HG02571 (cell line): ENCODE results near the gene KCNJ2.

Source experiments
- ATAC-seq: cut with Tn5 transposase; IDR thresholded peaks from one replicate; pipeline ENCODE4 v1.9.1; 2021; ENCODE audit warnings: mild to moderate bottlenecking, moderate library complexity; ENCODE audit not compliant: unreplicated experiment

KCNJ2 gene

DNA sequence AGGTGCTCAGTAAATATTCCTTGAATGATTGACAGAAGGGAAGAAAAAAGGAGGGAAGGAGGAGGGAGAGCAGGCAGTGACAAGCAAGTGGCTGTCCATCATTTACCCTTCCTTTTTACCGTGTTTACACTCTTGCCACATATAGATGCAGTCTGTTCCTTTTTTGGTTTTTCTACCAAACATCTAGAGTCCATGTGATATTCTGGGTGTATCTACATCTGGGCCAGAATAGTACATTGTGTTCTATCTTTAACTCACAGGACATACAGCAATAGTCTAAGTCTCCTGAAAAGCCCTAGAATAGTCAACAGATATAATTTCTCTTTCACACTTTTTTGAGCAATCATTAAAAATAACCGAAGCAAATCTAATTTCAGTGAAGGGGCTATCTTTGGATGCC, 33.5 kb downstream of the KCNJ2 start:
- ATAC-seq: no peak

GRCh38 chr17:70204431-70204830, 35.1 kb downstream of the KCNJ2 start:
- ATAC-seq: no peak

GRCh38 chr17:70205401-70205800, 36.1 kb downstream of the KCNJ2 start:
- ATAC-seq: no peak

DNA sequence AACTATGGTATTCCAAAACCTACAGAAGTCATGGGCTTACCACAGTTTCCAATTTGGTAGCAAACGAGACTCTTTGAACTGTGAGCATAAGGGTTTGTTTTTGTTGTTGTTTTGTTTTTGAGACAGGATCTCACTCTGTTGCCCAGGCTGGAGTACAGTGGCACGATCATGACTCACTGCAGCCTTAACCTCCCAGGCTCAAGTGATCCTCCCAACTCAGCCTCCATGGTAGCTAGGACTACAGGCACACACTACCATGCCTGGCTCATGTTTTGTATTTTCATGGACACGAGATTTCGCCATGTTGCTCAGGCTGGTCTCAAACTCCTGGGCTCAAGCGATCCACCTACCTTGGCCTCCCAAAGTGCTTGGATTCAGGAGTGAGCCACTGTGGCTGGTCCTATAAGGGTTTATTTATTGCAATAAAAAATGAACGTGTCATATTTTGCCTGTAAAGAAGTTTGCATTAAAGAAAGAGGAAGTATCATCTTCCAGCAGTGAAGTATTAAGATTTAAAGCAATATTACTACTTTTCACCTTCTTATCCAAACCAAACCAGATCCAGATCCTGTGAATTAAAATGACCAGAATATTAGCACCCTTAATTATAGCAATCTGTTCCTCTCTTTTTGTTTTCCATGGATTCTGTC, 37.2 kb downstream of the KCNJ2 start:
- ATAC-seq: no peak

DNA sequence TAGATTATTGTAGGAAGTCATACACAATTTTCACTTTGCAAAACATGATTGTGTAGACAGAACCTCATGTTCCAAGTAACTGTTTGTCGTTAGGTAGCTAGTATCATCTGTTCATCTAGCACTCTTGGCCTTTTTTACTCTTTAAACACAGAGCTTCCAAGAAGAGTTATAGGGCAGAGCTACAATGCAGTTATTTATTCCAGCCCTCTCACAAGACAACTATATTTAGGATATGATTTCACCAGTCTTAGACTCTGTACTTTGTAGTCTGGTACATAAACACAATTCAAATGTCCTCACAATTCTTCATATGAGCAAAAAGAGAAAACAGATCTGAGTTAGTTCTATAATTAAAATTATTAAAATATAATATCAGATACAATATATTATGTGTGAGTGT, 37.9 kb downstream of the KCNJ2 start:
- ATAC-seq: no peak

- ATAC-seq: no peak
These were observed 38.9 kb downstream of the KCNJ2 start for GRCh38 chr17:70208080-70208794.

DNA sequence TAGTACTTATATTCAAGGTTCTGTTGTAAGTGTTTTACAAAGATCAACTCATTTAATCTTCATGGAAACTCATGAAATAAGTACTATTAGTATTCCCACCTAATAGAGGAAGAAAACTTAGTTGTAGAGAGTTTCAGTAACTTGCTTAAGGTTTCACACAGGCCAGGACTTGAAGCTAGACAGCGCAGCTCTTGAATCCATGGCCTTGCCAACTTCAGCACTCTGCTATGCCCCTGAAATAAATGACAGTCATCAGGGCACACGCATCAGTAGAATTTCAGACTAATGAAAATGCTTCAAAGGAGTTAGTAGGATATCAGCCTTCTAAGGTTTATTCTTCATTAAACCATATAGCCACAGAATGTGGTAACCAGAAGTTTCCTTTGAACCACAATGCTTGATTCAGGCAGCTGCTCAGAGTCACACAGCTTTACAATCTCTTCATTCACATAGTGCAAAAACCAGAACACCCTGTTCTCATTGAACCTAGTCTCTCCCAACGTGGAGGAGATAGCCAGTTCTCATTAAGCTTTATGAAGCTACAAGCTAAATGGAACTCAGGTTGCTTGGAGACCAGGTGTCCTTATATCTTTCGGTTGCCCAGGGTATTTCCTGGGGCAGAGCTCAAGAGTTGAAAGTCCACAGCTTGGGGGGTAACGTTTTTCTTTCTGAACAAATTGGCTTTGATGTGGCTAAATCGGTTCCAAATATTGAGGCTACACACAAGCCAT, 39.7 kb downstream of the KCNJ2 start:
- ATAC-seq: no peak

GRCh38 chr17:70215656-70216055, 46.3 kb downstream of the KCNJ2 start:
- ATAC-seq: no peak

GRCh38 chr17:70217571-70217970, 48.2 kb downstream of the KCNJ2 start:
- ATAC-seq: no peak

DNA sequence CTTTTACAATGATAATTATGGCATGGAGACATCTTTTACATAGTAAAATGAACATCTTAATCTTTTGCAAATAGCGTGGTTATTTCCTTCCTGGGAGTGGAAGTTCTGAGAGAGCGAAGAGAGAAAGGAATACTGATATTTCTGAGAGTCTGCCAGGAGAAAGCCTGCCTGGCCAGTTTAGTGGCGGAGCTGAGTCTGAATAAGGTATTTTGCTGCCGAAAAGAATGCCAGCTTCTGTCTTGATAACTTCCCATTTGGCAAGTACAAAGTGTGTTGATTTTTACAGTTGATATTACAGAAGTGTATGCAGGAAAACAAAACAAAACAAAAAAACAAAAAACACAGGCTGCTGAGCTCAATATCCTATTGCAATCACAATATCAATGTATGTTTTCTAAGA, 55.9 kb downstream of the KCNJ2 start:
- no peak for ATAC-seq
